ENCODE data around the gene RNF215.

The RNF215 gene

GRCh38 chr22:30386960-30387827 lies at the start of gene RNF215:
Gene RNF215, minus strand, starts transcription at chr22:30387411. Its CDS starts 98 bp downstream, at chr22:30387313.
- DNase-seq, result peak; percentile 72

DNA sequence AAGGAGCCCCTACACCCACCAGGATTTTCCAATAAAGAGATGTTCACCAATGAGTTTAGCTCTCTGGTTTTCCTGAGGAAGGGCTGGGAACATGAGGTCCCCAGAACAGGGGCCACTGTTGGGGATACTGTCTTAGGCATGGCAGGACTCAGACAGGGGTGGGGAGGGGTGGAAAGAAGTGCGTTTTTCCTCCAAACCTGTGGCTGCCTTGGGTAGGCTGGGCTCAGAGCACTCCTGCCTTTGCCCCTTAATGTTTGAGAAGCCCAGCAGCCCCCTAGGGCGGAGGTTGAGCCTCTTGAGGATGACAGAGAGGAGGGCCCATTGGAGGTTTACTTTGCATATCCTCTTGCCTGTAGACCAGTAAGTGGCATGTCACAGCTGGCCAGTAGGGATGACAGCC lies 49.0 kb upstream of the RNF215 start:
- DNase-seq, result no peak

DNA sequence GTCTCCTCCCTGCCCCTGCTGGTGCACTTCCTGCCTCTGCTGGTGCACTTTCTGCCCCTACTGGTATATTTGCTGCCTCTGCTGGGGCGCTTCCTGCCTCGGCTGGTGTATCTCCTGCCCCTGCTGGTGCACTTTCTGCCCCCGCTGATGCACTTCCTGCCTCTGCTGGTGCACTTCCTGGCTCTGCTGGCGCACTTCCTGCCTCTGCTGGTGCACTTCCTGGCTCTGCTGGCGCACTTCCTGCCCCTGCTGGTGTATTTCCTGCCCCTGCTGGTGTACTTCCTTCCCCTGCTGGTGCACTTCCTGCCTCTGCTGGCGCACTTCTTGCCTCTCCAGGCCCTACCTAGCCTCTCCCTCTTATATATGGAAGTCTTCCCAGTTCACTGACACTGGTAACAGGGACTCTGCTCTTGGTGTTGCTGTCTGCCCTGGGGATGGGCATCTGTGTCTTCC lies 48.5 kb upstream of the RNF215 start:
- peak; percentile 77 for DNase-seq

DNA sequence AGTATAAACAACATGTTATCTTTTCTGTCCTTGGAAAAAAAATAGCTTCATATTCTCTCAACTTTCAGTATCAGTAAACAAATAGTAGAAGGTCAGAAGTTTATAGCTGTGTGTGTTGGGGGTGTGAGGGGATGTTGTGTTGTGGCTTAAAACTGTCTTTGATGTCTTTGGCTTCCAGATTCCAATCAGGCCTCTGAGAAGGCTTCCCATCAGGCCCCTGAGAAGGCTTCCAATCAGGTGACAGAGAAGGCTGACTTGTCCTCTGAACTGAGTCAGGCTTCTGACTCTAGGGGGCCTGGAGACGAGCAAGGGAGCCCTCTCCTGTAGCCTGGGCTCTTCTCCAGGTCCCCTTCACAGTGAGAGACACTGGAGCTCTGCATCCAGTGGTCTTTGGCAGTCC lies 47.6 kb upstream of the RNF215 start:
- no peak for DNase-seq

- no peak for DNase-seq
Measured at GRCh38 chr22:30433773-30434172, 46.6 kb upstream of the RNF215 start.

- DNase-seq, result no peak
Measured at GRCh38 chr22:30433227-30433626, 46.0 kb upstream of the RNF215 start.

- DNase-seq, result no peak
Measured at GRCh38 chr22:30432520-30432919, 45.3 kb upstream of the RNF215 start.

DNA sequence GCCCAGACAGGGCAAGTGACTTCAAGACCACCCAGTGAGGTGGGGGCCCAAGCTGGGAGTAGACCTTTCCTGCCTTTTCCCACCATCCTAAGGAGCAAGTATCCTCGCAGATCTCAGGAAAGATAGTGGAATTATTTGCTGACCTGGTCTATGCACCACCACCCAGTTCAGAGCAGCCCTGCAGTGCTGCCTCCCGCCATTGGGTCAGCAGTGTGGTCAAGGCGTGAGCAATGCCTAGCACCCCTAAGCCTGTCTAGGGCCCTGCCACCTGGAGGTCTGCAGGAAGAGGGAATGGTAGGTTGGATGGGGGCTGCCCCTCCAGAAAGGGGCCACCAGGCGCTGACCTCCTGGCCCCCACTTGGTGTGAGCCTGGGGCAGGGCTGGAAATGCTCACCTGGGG lies 44.9 kb upstream of the RNF215 start:
- DNase-seq, result no peak

DNA sequence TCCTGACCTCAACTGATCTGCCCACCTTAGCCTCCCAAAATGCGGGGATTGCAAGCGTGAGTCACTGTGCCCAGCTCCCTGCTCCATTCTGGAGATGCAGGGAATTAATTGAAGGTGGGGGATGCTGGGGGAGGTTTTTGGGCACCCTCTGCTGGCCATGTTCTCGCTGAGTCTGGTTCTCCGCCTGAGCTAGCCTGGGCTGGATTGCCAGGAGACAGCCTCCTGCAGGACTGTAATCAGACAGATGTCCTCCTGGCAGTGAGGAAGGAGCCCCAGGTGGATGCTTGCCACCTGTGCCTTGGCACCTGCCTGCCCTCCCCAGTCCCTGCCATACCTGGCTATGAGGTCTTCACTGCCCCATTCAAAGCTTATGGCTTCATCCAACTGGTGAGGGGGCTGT lies 43.7 kb upstream of the RNF215 start:
- no peak for DNase-seq

DNA sequence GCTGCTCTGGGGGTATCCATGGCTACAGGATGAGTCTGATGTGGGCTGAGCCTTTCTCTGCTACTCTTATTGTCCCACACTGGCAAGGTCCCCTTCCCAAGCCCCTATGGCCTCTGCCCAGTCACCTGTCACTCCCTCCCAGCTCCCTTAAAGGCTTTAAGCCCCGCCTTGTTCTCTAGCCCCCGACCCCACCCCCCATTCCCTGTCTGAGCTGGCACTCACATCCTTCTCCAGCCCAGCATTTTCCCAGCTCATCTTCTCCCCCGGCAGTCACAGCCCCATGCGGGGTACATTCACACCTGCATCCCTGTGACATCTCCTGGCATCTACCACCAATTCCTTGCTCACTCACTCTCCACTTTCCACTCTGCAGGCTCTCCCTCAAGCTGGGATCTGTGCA lies 42.7 kb upstream of the RNF215 start:
- no peak for DNase-seq

DNA sequence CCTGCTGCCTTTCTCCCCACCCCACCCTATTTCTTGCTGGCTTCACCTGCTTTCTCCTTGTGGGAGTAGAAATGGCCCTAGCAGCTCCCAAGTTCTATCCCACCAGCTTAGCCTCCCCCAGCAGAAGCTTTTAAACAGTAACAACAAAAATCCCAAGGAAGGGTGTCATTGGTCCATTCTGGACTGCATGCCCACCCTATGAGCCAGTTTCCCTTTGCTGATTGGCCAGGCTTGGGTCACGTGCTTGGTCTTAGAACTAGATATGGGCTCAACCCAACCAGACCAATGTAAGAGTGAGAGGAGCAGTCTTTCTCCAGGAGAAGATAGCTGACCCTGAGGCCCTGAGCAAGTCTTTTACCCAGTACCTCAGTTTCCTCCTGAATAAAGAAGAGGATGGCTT lies 40.7 kb upstream of the RNF215 start:
- no peak for DNase-seq

DNA sequence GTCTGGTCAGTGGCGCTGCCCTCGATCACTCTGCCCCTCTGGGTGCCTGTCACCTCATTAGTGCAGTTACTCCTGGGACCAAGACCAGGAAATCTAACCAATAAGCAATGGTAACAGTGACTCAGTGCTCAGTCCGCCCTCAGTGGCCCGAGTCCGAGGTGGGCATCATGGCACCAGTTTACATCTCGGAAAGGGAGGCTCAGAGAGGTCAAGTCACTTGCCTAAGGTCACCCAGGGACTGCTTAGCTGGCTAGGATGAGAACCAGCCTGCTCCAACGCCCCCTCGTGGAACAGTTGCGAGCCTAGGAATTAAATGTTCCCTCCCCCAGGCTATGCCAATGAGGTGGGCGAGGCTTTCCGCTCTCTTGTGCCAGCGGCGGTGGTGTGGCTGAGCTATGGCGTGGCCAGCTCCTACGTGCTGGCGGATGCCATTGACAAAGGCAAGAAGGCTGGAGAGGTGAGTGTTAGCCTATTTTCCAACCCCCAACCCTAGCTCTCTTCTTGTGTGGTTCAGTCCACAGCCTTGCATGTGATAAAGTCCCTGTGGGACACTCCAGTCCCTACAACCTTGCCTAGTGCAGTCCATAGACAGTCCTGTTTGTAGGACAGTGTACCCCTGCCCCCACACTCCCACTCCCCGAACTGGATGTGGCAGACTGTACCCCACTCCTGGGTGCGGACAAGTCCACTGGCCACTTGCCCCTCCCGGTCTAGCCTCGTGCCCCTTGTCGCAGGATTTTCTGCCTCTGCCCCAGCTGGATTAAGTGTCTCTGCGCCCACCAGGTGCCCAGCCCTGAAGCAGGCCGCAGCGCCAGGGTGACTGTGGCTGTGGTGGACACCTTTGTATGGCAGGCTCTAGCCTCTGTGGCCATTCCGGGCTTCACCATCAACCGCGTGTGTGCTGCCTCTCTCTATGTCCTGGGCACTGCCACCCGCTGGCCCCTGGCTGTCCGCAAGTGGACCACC lies 39.5 kb upstream of the RNF215 start:
- peak; percentile 86 for DNase-seq

DNA sequence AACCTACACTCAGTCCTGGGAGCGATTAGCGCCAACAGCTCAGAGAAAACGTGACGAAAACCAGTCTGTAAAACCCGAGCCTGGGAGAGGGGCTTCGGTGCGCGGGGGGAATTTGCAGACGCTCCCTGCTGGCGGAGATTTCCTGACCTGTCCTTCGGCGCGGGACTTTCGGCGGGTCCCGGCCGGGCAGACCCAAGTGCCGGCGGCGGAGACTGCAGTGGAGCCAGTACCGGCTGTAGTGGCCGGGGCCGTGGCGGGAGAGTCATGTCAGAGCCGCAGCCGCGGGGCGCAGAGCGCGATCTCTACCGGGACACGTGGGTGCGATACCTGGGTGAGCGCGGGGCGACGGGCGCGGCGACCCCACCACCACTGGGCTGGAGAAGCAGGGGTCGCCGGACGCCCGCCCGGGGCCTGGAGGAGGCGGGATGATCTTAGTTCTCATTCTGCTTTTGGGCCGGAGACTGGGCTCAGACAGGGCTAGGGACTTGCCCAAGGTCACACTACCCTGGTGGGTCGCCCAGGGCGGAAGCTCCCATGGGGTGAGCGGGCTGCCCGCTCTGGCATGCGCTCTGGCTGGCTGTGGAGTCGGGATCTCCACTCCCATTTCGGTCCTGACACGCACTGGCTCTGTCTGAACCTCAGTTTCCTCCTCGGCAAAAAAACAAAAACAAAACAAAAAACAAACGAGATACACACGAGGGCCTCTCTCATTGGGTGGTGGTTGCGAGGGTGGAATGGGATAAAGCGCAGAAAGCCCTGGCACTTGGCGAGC lies 38.6 kb upstream of the RNF215 start, which contains the start of gene MTFP1:
Gene MTFP1 (plus strand): TSS at position 153 of the 772 bp plus-strand sequence. CDS start 112 bp downstream, at position 265.
- peak; percentile 43 for DNase-seq

GRCh38 chr22:30425327-30425615 lies 38.1 kb upstream of the RNF215 start:
- no peak for DNase-seq

GRCh38 chr22:30424534-30425326 lies 37.5 kb upstream of the RNF215 start:
- DNase-seq, result no peak

GRCh38 chr22:30423959-30424533 lies 36.8 kb upstream of the RNF215 start:
- peak; percentile 98 for DNase-seq

DNA sequence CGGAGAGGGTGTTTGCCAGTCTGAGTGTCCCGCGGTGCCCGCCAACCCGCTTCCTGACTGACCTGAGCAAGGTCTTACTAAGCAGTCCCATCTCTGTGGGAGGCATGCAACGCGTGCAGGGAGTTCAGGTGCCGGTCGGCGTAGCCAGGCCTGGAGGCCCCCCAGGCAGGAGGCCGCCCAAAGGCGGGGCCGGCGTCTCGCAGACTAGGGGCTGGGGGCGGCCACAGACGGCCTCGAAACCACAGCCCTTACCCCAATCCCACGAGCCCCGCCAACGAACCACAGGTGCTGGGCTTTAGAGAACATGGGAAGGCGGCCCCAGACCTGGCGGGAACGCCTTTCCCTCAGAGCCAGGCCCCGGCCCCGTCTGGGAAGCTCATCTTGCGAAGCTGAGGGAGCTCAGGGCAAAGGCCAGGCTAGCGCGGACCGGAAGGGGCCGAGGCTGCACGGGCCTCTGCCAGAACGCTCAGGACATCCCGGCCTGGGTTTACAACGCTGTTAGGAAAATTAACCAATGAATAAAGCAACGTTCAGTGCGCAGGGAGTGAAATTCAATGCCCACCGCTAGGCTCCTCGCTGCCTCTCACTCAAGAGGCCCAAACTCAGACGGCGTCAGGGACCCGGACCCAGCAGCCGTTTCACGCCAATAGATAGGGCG lies 36.2 kb upstream of the RNF215 start:
- DNase-seq, result peak; percentile 52

DNA sequence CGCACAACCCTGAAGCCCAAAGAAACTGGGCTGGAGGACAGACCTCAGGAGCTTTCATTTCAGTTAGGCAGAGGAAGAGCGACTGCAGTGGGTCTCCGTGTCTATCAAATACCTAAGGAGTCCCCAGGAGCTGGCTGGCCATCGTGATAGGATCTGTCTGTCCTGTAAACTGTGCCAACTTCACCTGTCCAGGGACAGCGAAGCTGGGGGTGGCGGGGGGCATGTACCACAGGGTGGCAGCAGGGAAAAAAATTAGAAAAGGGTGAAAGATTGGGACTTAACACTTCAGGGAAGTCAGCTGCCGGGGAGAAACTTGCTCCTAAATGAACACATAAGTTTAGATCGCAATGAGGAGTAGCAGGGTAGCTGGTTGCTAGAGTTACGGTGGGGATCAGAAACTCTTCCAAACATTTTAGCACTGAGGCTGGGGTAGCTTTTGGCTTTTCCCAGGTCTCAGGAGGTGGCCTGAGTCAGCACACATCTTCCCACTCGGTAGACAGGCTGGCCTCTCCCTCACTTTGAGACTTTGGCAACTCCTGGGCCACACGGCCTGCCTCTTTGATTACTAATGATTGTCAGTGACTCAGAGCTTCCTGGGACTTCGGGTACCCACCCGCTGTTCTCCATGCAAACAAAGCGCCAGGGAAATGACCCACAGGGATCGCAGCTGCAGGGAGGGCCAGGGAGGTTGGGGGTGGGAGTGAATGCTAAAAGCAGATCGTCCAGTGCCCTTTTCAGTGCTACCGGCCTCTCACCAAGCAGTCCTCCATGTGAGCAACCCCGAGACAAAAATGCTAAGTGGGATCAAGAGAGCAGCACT lies 35.5 kb upstream of the RNF215 start:
- peak; percentile 41 for DNase-seq

GRCh38 chr22:30421695-30422480 lies 34.7 kb upstream of the RNF215 start:
- DNase-seq, result no peak
